Caco-2 (cell line): Measurements from ENCODE around the gene FGD5. TPM values are rescaled to one million over a fixed set of nuclear protein-coding genes. Genes with fewer than 3 reads are reported as not detected.

Source experiments
- BruUV-seq: library from RNA; stranded (reverse); fragments of 400-500 nt; replicated peaks from 2 replicates; lab custom pipeline; 2021; lab: Mats Ljungman, UMichigan
- CTCF ChIA-PET: fragments of 300-600 bp; sonication (Branson Sonifier 250); formaldehyde crosslinking; loops from one replicate; lab custom pipeline; 2022; ENCODE audit warnings: antibody characterized with exemption; lab: Charles Lee
- POLR2A ChIA-PET: fragments of 300-600 bp; sonication (Branson Sonifier 250); formaldehyde crosslinking; loops from one replicate; lab custom pipeline; 2022; ENCODE audit warnings: antibody characterized with exemption; lab: Charles Lee
- DNase-seq, 2 experiments: peaks; one replicate each; pipeline versions ENCODE4 v3.0.0 to v3.0.0-alpha.2; 2020 to 2022
- H3K27me3 ChIP-seq: replicated peaks from 2 replicates; pipeline ENCODE4 v1.6.0; 2011; ENCODE audit warnings: low read length; ENCODE audit not compliant: control insufficient read depth, insufficient read depth
- H3K36me3 ChIP-seq: 2 replicates; pipeline ENCODE4 v1.5.1; 2011; ENCODE audit warnings: low read length; ENCODE audit not compliant: control insufficient read depth, insufficient read depth
- H3K4me1 ChIP-seq: fragments of 250-450 bp; sonication (Bioruptor Pico); 2 replicates; pipeline ENCODE4 v1.5.1; 2020; ENCODE audit warnings: mild to moderate bottlenecking
- H3K4me3 ChIP-seq: 2 replicates; pipeline ENCODE4 v1.5.1; 2011; ENCODE audit warnings: low read depth, mild to moderate bottlenecking, control low read depth, low read length
- H3K9me3 ChIP-seq: fragments of 250-450 bp; sonication (Bioruptor Pico); 2 replicates; pipeline ENCODE4 v1.5.1; 2020; ENCODE audit warnings: mild to moderate bottlenecking, moderate library complexity
- H3K27ac Mint-ChIP-seq: one replicate; pipeline ENCODE4 v1.8.0; 2022; ENCODE audit warnings: mixed read lengths; ENCODE audit not compliant: unreplicated experiment
- H3K27me3 Mint-ChIP-seq: one replicate; pipeline ENCODE4 v1.8.0; 2022; ENCODE audit warnings: mixed read lengths; ENCODE audit not compliant: insufficient read depth, unreplicated experiment
- H3K36me3 Mint-ChIP-seq: one replicate; pipeline ENCODE4 v1.8.0; 2022; ENCODE audit warnings: mild to moderate bottlenecking, mixed read lengths; ENCODE audit not compliant: insufficient read depth, unreplicated experiment
- H3K4me1 Mint-ChIP-seq: one replicate; pipeline ENCODE4 v1.8.0; 2022; ENCODE audit warnings: low read depth, mixed read lengths; ENCODE audit not compliant: unreplicated experiment
- H3K4me3 Mint-ChIP-seq: one replicate; pipeline ENCODE4 v1.8.0; 2022; ENCODE audit warnings: mild to moderate bottlenecking, moderate library complexity, mixed read lengths; ENCODE audit not compliant: unreplicated experiment
- H3K9me3 Mint-ChIP-seq: one replicate; pipeline ENCODE4 v1.8.0; 2022; ENCODE audit warnings: mixed read lengths; ENCODE audit not compliant: unreplicated experiment
- intact Hi-C: fragments of 100-400 bp; cut with micrococcal nuclease; formaldehyde crosslinking; loops from one replicate; pipeline ENCODE4 v1.10.0; 2022; ENCODE audit not compliant: unreplicated experiment
- total RNA-seq: library from RNA; stranded (reverse); gene quantifications from 2 replicates; pipeline ENCODE4 v1.2.3, GENCODE V29; 2022
- TF ChIP-seq, protein P1 (sequence below), 2 experiments: fragments of 200-600 bp in 1 of 2; IDR thresholded peaks; 1 replicate in 1 of 2; 2 replicates in 1 of 2; pipeline versions ENCODE4 v1.5.1 to v1.8.0; 2011 to 2022; ENCODE audit warnings: antibody characterized with exemption in 1 of 2, control low read depth in 1 of 2, inconsistent platforms in 1 of 2, low read depth in 1 of 2, low read length in 1 of 2, mild to moderate bottlenecking in 1 of 2, moderate library complexity in 1 of 2; ENCODE audit not compliant: insufficient read depth in 1 of 2, severe bottlenecking in 1 of 2, unreplicated experiment in 1 of 2

FGD5 gene
- total RNA-seq, 1 experiment from 2014 or later: 0.25 TPM

DNA sequence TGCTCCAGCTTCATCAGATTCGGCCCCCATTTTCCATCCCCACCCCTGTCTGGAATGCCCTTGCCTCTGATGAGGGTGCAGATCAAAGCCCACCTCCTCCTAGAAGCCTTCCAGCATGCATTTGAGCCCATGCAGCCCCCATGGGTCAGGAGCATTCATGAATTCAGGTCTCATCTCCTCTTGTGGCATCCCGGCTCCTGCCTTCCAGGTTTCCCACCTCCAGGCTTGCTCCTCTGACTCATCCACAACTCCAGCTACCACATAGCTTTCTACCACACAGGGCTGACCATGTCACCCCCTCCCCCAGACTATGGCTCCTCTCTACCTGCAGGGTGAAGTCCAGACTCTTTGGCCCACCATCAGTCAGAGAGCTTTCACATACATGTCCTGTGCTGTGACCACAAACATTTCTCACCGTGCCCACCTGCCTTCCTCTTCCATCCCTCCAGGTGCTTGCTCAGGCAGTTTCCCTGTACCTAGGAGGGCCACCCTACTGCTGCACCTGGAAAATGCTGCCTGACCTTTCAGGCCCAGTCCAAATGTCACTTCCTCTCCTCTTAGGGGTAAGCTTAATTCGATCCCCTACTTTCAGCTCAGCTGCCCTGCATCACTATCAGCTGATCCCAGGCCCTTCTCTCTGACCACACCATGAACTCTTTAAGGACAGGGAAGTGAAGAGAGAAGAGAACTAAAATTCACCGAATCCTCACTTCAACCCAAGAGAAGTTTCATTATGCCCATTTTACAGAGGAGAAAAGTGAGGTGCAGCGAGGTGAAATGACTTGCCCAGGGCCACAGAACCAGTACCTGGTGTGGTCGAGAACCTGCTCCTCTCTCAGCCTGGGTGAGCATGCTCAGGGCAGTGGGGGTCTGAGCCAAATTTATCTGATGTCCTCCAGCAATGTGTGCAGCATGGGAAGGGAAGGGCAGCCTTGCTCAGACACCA, 13.7 kb upstream of the FGD5 start:
- H3K9me3 Mint-ChIP-seq: no peaks in the 10 kb centered on the region
- TF ChIP-seq, protein P1, sequence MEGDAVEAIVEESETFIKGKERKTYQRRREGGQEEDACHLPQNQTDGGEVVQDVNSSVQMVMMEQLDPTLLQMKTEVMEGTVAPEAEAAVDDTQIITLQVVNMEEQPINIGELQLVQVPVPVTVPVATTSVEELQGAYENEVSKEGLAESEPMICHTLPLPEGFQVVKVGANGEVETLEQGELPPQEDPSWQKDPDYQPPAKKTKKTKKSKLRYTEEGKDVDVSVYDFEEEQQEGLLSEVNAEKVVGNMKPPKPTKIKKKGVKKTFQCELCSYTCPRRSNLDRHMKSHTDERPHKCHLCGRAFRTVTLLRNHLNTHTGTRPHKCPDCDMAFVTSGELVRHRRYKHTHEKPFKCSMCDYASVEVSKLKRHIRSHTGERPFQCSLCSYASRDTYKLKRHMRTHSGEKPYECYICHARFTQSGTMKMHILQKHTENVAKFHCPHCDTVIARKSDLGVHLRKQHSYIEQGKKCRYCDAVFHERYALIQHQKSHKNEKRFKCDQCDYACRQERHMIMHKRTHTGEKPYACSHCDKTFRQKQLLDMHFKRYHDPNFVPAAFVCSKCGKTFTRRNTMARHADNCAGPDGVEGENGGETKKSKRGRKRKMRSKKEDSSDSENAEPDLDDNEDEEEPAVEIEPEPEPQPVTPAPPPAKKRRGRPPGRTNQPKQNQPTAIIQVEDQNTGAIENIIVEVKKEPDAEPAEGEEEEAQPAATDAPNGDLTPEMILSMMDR (IDR thresholded peaks at IDR 0.05; ENCODE audit: insufficient read depth in 1 of 2, low read depth in 1 of 2, low read length in 1 of 2, severe bottlenecking in 1 of 2, unreplicated experiment in 1 of 2): no peak
- H3K27ac Mint-ChIP-seq: peak overlapping the region; percentile 25
- no peaks in the 10 kb centered on the region for H3K36me3 Mint-ChIP-seq
- H3K4me1 ChIP-seq: peaks cover 11% of the 10 kb centered on the region
- POLR2A ChIA-PET: no interaction called here
- no peaks in the 10 kb centered on the region for H3K36me3 ChIP-seq
- no peak overlapping the region for H3K4me3 ChIP-seq
- no TSS peak for BruUV-seq
- no peak overlapping the region for H3K4me3 Mint-ChIP-seq
- peaks cover 6% of the 10 kb centered on the region for H3K27me3 Mint-ChIP-seq
- H3K27me3 ChIP-seq: no peaks in the 10 kb centered on the region
- intact Hi-C loops: no loop called here
- no peaks in the 10 kb centered on the region for H3K9me3 ChIP-seq
- DNase-seq: no peak
- CTCF ChIA-PET: no interaction called here
- H3K4me1 Mint-ChIP-seq: peaks cover 15% of the 10 kb centered on the region

DNA sequence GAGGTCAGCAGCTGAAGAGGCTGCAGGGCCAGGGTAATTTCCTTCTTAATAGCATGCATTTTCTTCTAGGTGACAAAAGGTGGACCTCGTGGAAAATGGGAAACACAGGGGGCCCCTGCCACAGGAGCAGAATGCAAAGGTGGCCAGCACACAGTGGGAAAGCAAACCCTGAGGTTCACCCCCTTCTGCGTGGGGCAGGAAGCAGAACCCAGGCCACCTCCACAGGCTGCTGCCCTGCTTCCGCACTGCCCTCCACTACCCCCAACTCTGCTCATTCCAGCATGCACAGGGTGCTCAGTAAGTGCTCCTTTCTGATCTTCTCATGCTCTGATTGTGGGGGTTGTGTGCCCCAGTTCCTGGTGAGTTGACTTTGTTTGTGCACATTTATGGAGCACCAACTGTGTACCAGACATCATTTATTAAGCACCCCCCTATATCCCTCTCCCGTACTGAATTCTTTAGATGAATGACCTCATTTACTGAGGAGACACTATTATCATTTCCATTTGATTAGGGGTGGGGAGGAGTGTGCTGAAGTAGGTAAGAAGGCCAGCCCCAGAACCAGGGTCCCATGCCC, 12.7 kb upstream of the FGD5 start:
- Mint-ChIP-seq H3K4me1 (peaks cover 15% of the 10 kb centered on the region), H3K4me3 (no peak overlapping the region), H3K9me3 (no peaks in the 10 kb centered on the region), H3K27ac (no peak overlapping the region), H3K36me3 (no peaks in the 10 kb centered on the region), H3K27me3 (peaks cover 7% of the 10 kb centered on the region)
- Histone ChIP-seq H3K27me3 (no peaks in the 10 kb centered on the region), H3K9me3 (no peaks in the 10 kb centered on the region), H3K4me1 (peaks cover 11% of the 10 kb centered on the region), H3K36me3 (no peaks in the 10 kb centered on the region), H3K4me3 (no peak overlapping the region)
- intact Hi-C loops: no loop called here
- no peak for DNase-seq
- ChIA-PET CTCF (no interaction called here), POLR2A (no interaction called here)
- TF ChIP-seq, protein P1 (IDR thresholded peaks at IDR 0.05; ENCODE audit: insufficient read depth in 1 of 2, low read depth in 1 of 2, low read length in 1 of 2, severe bottlenecking in 1 of 2, unreplicated experiment in 1 of 2): no peak
- no TSS peak for BruUV-seq

DNA sequence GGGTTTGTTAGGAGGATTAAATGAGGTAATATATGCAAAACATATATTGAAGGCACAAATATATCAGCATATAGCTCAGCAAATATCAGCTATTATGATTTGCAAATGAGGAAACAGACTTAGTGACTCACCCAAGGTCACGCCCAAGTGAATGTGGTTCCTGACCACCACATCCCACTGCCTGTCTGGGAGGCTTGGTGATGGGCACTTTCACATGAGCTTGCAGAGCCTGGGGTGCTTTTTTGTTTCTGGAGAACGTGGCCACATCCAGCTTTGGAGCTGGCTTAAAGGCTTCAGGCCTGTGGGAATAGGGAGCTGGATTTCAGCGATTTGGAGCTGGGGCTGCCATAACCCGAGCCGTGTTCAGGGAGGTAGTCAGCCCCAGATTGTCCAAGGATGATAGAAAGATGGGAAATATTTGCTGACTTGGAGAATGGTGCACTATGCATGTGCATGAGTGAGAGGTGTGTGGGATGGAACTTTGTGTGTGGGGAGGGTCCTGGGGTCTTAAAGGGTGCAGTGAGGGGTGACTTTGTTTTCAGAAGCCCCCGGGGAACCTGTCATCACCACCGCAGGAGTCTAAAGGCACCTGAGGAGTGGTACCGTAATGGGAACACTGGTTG, 12.0 kb upstream of the FGD5 start:
- intact Hi-C loops: no loop called here
- Mint-ChIP-seq H3K27ac (no peak overlapping the region), H3K4me3 (no peak overlapping the region), H3K9me3 (no peaks in the 10 kb centered on the region), H3K27me3 (peaks cover 11% of the 10 kb centered on the region), H3K36me3 (no peaks in the 10 kb centered on the region), H3K4me1 (peaks cover 15% of the 10 kb centered on the region)
- Histone ChIP-seq H3K36me3 (no peaks in the 10 kb centered on the region), H3K4me1 (peaks cover 11% of the 10 kb centered on the region), H3K9me3 (no peaks in the 10 kb centered on the region), H3K4me3 (no peak overlapping the region), H3K27me3 (no peaks in the 10 kb centered on the region)
- DNase-seq: no peak
- ChIA-PET CTCF (no interaction called here), POLR2A (no interaction called here)
- TF ChIP-seq, protein P1 (IDR thresholded peaks at IDR 0.05; ENCODE audit: insufficient read depth in 1 of 2, low read depth in 1 of 2, low read length in 1 of 2, severe bottlenecking in 1 of 2, unreplicated experiment in 1 of 2): no peak
- BruUV-seq: no TSS peak
